ENCODE measurements around the gene ALB.
"Not testable (repeated sequence)": the region's sequence is repeated elsewhere in the genome, so short reads cannot be mapped to it uniquely, and the experiment has no call there.

The ALB gene

DNA sequence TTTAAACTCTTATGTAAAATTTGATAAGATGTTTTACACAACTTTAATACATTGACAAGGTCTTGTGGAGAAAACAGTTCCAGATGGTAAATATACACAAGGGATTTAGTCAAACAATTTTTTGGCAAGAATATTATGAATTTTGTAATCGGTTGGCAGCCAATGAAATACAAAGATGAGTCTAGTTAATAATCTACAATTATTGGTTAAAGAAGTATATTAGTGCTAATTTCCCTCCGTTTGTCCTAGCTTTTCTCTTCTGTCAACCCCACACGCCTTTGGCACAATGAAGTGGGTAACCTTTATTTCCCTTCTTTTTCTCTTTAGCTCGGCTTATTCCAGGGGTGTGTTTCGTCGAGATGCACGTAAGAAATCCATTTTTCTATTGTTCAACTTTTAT is at the start of gene ALB:
ALB (plus strand) TSS at position 246 of the 400 bp plus-strand sequence; CDS start at position 287, 41 bp downstream.
- Histone ChIP-seq H3K9ac (ENCODE audit: insufficient read length) (no peak within 1 kb of the TSS), H3K36me3 (ENCODE audit: insufficient read depth, low read length) (no peaks in the 10 kb centered on the region), H3K9me3 (ENCODE audit: low read depth, low read length) (no peaks in the 10 kb centered on the region), H3K27ac (no peak within 1 kb of the TSS), H3K4me3 (no peak within 1 kb of the TSS)
- no peak for TF ChIP-seq FOXP2 (optimal IDR thresholded peaks at IDR 0.05; ENCODE audit: control extremely low read depth, extremely low read length, insufficient read depth)
- TF ChIP-seq POLR2AphosphoS5 (IDR thresholded peaks at IDR 0.05; ENCODE audit: borderline replicate concordance, low read depth, low read length), result no peak
- TF ChIP-seq EZH2 (IDR thresholded peaks at IDR 0.05), result no peak
- no peak for DNase-seq (ENCODE audit: low read depth, low spot score)

DNA sequence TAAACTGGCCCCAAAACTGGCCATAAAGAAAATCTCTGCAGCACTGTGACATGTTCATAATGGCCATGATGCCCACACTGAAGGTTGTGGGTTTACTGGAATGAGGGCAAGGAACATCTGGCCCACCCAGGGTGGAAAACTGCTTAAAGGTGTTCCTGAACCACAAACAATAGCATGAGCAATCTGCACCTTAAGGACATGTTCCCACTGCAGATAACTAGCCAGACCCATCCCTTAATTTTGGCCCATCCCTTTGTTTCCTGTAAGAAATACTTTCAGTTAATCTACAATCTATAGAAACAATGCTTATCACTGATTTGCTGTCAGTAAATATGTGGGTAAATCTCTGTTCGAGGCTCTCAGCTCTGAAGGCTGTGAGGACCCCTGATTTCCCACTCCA is 46.9 kb upstream of the ALB start:
- DNase-seq (ENCODE audit: low read depth, low spot score); H3K9ac ChIP-seq (ENCODE audit: insufficient read length); H3K4me3 ChIP-seq; H3K27ac ChIP-seq; H3K36me3 ChIP-seq (ENCODE audit: insufficient read depth, low read length); H3K9me3 ChIP-seq (ENCODE audit: low read depth, low read length): not testable (repeated sequence)

DNA sequence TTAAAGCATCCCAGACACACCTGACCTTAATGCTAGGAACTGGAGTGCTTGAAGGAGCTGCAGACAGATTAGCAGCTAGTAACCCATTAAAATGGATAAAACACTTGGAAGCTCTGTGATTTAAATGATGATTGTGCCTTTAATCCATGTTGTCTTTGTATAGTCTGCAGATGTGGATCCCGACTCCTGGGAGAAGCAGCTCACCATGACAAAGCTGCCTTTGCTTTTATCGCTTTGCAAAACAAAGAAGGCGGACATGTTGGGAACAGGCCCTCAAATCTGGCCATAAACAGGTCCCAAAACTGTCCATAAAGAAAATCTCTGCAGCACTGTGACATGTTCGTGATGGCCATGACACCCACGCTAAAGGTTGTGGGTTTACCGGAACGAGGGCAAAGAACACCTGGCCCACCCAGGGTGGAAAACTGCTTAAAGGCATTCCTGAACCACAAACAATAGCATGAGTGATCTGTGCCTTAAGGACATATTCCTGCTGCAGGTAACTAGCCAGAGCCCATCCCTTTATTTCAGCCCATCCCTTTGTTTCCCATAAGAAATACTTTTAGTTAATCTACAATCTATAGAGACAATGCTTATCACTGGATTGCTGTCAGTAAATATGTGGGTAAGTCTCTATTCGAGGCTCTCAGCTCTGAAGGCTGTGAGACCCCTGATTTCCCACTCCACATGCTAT is 34.4 kb upstream of the ALB start:
- not testable (repeated sequence) for H3K36me3 ChIP-seq (ENCODE audit: insufficient read depth, low read length); H3K9me3 ChIP-seq (ENCODE audit: low read depth, low read length); H3K4me3 ChIP-seq; H3K27ac ChIP-seq; H3K9ac ChIP-seq (ENCODE audit: insufficient read length); DNase-seq (ENCODE audit: low read depth, low spot score)

DNA sequence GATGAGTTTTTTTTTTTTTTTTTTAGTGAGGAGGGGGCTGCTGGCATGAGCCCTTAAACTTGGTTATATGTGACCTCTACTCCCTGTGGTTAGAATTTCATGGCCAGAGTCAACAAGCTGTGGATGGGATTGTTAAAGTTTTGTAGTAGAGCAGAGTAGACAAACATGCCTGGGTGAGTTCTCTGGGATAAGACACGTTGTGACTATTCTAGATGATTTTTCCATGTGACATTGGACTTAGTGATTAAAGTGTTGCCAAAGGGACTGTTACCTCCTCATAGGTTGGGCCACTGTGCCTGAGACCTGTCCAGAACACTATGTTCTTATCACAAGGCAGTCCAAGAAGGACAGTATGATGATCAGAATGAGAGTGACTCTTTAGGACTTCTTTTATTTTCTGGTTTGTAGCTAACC is 28.8 kb upstream of the ALB start:
- Histone ChIP-seq H3K9me3 (ENCODE audit: low read depth, low read length) (no peaks in the 10 kb centered on the region), H3K27ac (no peak overlapping the region), H3K36me3 (ENCODE audit: insufficient read depth, low read length) (no peaks in the 10 kb centered on the region), H3K9ac (ENCODE audit: insufficient read length) (no peak overlapping the region), H3K4me3 (no peak overlapping the region)
- DNase-seq (ENCODE audit: low read depth, low spot score), result no peak
- no peak for TF ChIP-seq POLR2AphosphoS5 (IDR thresholded peaks at IDR 0.05; ENCODE audit: borderline replicate concordance, low read depth, low read length)
- no peak for TF ChIP-seq FOXP2 (optimal IDR thresholded peaks at IDR 0.05; ENCODE audit: control extremely low read depth, extremely low read length, insufficient read depth)
- no peak for TF ChIP-seq EZH2 (IDR thresholded peaks at IDR 0.05)

DNA sequence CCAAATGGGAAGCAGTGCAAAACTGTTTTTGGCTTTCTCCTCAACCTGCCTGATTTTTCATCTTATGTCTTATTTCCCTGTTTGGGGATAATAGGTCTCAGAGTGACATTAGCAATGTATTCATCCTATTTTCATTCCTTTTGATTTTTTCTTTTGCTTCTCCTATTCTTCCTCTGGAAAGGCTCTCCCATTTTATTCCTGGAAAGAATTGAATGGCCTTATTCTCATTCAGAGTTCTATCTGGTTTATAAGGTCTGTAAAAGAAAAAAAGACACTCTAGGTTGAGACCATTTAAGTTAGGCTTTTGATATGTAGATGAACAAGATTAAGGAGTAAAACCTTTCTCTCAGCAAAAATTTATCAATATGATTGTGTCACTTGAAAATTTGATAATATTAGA is 27.8 kb upstream of the ALB start:
- no peak for TF ChIP-seq POLR2AphosphoS5 (IDR thresholded peaks at IDR 0.05; ENCODE audit: borderline replicate concordance, low read depth, low read length)
- TF ChIP-seq FOXP2 (optimal IDR thresholded peaks at IDR 0.05; ENCODE audit: control extremely low read depth, extremely low read length, insufficient read depth), result no peak
- no peak for TF ChIP-seq EZH2 (IDR thresholded peaks at IDR 0.05)
- no peaks in the 10 kb centered on the region for H3K9me3 ChIP-seq (ENCODE audit: low read depth, low read length)
- no peak overlapping the region for H3K27ac ChIP-seq
- no peak for DNase-seq (ENCODE audit: low read depth, low spot score)
- H3K36me3 ChIP-seq (ENCODE audit: insufficient read depth, low read length), result no peaks in the 10 kb centered on the region
- no peak overlapping the region for H3K9ac ChIP-seq (ENCODE audit: insufficient read length)
- no peak overlapping the region for H3K4me3 ChIP-seq

DNA sequence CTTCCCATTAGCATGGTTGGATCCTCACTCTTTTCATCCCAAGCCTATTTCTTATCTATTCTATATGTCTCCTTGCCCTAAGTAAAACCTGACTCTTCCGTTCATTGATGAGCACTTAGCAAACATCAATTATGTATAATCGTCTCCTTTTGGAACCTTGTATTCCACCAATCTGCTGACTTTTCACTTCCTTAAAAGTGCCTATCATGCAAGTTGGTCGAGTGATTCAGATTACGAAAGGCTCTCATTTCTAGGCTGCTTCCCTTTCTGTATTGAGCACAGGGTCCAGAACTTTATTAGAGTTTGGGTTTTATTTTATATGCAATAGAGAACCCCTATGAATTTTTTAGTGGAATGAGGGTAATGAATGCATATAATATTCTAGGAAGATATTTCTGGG is 27.1 kb upstream of the ALB start:
- Histone ChIP-seq H3K9me3 (ENCODE audit: low read depth, low read length) (no peaks in the 10 kb centered on the region), H3K4me3 (no peak overlapping the region), H3K27ac (no peak overlapping the region), H3K36me3 (ENCODE audit: insufficient read depth, low read length) (no peaks in the 10 kb centered on the region), H3K9ac (ENCODE audit: insufficient read length) (no peak overlapping the region)
- DNase-seq (ENCODE audit: low read depth, low spot score), result no peak
- TF ChIP-seq FOXP2 (optimal IDR thresholded peaks at IDR 0.05; ENCODE audit: control extremely low read depth, extremely low read length, insufficient read depth) (no peak), POLR2AphosphoS5 (IDR thresholded peaks at IDR 0.05; ENCODE audit: borderline replicate concordance, low read depth, low read length) (no peak), EZH2 (IDR thresholded peaks at IDR 0.05) (no peak)

DNA sequence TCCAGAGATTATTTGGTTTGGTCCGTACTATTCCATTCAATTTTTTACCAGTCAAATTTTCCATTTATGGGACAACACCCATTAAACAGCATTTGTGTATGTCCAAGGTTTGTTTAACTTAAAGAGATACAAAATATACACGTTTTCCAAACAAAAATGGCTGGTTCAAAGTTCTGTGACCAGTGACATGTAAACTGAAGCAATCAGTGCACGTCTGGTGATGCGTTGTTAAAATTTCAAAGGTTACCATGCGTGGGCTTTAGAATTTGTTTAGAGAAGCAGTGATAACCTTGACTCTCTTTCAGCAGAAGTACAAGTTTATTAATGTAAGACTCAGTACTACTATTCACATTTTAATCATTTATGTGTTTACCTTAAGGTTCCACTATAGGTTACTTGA is 25.2 kb upstream of the ALB start:
- TF ChIP-seq EZH2 (IDR thresholded peaks at IDR 0.05), result no peak
- no peak for TF ChIP-seq FOXP2 (optimal IDR thresholded peaks at IDR 0.05; ENCODE audit: control extremely low read depth, extremely low read length, insufficient read depth)
- no peak for TF ChIP-seq POLR2AphosphoS5 (IDR thresholded peaks at IDR 0.05; ENCODE audit: borderline replicate concordance, low read depth, low read length)
- no peak for DNase-seq (ENCODE audit: low read depth, low spot score)
- Histone ChIP-seq H3K36me3 (ENCODE audit: insufficient read depth, low read length) (no peaks in the 10 kb centered on the region), H3K9ac (ENCODE audit: insufficient read length) (no peak overlapping the region), H3K4me3 (no peak overlapping the region), H3K27ac (no peak overlapping the region), H3K9me3 (ENCODE audit: low read depth, low read length) (no peaks in the 10 kb centered on the region)

DNA sequence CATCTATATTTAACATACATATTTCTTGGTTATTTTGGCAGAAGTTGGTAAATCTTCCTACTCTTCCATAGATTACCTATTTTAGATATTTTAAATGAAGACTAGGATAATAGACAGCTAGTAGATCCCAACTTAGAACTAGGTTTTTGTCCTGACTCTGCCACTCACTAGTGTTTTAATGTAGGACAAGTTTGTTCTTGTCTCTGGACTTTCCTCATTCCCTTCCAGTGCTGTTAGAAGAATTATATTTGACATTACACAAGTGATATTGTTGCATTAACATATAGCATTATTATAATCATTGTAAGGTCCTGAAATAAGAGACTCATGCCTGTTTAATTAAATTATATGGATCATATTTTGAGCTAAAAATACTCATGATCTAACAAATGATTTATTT is 24.1 kb upstream of the ALB start:
- Histone ChIP-seq H3K27ac (no peak overlapping the region), H3K9ac (ENCODE audit: insufficient read length) (no peak overlapping the region), H3K36me3 (ENCODE audit: insufficient read depth, low read length) (no peaks in the 10 kb centered on the region), H3K4me3 (no peak overlapping the region), H3K9me3 (ENCODE audit: low read depth, low read length) (no peaks in the 10 kb centered on the region)
- DNase-seq (ENCODE audit: low read depth, low spot score), result no peak
- no peak for TF ChIP-seq EZH2 (IDR thresholded peaks at IDR 0.05)
- no peak for TF ChIP-seq FOXP2 (optimal IDR thresholded peaks at IDR 0.05; ENCODE audit: control extremely low read depth, extremely low read length, insufficient read depth)
- TF ChIP-seq POLR2AphosphoS5 (IDR thresholded peaks at IDR 0.05; ENCODE audit: borderline replicate concordance, low read depth, low read length), result no peak

DNA sequence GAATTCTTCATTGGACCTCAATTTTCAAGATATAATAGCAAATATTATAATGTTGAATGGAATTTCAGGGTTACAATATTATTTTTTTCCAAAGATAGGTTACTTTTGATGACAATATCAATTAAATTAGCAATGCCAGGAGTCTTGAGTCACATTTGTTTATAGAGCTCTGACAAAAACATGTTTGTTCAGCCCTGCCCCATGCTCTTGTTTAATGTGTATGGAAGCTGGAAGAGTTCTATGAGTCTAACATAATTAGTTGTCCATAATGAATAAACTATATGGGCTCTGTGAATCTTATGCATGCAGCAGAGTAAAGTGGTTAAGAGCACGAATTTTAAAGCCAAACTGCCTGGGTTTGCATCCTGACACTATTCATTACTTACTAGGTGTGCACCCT is 22.9 kb upstream of the ALB start:
- DNase-seq (ENCODE audit: low read depth, low spot score), result no peak
- Histone ChIP-seq H3K4me3 (no peak overlapping the region), H3K27ac (no peak overlapping the region), H3K36me3 (ENCODE audit: insufficient read depth, low read length) (no peaks in the 10 kb centered on the region), H3K9ac (ENCODE audit: insufficient read length) (no peak overlapping the region), H3K9me3 (ENCODE audit: low read depth, low read length) (no peaks in the 10 kb centered on the region)
- TF ChIP-seq POLR2AphosphoS5 (IDR thresholded peaks at IDR 0.05; ENCODE audit: borderline replicate concordance, low read depth, low read length), result no peak
- TF ChIP-seq EZH2 (IDR thresholded peaks at IDR 0.05), result no peak
- TF ChIP-seq FOXP2 (optimal IDR thresholded peaks at IDR 0.05; ENCODE audit: control extremely low read depth, extremely low read length, insufficient read depth), result no peak

All from SK-N-MC (cell line).